ENCODE measurements around the gene RIPOR2. TPM values are rescaled to one million over a fixed set of nuclear protein-coding genes. Genes with fewer than 3 reads are reported as not detected.

Gene RIPOR2
- total and polyA plus RNA-seq, 10 of the 15 experiments (the other 5 are each of a cell fraction or from before 2014, with no cell fraction given) = 22.2 to 48.2 (median 34.7) TPM

DNA sequence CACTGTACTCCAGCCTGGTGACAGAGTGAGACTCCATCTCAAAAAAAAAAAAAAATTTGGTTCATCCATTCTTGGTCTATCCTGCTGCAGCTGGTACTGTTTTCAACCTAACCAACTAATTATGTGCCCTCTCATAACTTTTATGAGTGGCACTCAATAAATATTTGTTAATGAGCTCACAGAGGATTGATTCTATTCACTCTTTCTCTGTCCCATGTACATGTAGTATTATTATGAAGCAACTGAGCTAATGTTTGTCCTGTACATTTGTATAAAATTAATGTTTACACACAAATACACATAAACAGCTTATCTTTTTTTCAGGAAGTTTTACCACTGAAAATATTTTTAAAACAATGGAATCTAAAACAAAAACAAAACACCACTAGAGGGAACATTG lies 10.1 kb downstream of the RIPOR2 start:
- peaks cover 47% of the 10 kb centered on the region for H3K4me1 ChIP-seq (ENCODE audit: control insufficient read depth, insufficient read depth, low read length)
- no peak overlapping the region for H3K4me2 ChIP-seq (ENCODE audit: control insufficient read depth, insufficient read depth)
- H3K9ac ChIP-seq (ENCODE audit: control insufficient read depth, insufficient read depth, low read length) = no peak overlapping the region
- ATAC-seq (no peak), FAIRE-seq (no peak), DNase-seq (ENCODE audit: low read depth, low spot score) (no peak)
- SMC1A ChIA-PET (ENCODE audit: uncharacterized antibody, unreplicated experiment) = interaction anchor here (0.6 to 3.3 kb wide), 14 partner anchors 8 to 472 kb away, joined by 3 to 28 read pairs (median 5); partner anchors contain the start of gene RIPOR2
- peaks cover 43% of the 10 kb centered on the region for H3K79me2 ChIP-seq (ENCODE audit: control insufficient read depth, insufficient read depth, low read length)
- POLR2A ChIA-PET = interaction anchor here (1.2 to 1.8 kb wide), 3 partner anchors 13 to 63 kb away, joined by 3 to 9 read pairs (median 3); no protein-coding TSS in a partner anchor
- H3K9me3 ChIP-seq (replicated peaks; ENCODE audit: control insufficient read depth, insufficient read depth, low read length) = no peaks in the 10 kb centered on the region; the same call in 2 of the 3 replicates
- H3K27me3 ChIP-seq (replicated peaks in 1 of 2; ENCODE audit: control insufficient read depth in 2 of 2, insufficient read depth in 2 of 2, low read length in 1 of 2) = no peaks in the 10 kb centered on the region
- H3K36me3 ChIP-seq (ENCODE audit: control insufficient read depth in 2 of 2, insufficient read depth in 2 of 2, low read length in 1 of 2) = no peaks in the 10 kb centered on the region
- TF ChIP-seq PAX8 (IDR thresholded peaks at IDR 0.05) = no peak
- no peak for TF ChIP-seq ATF3 (IDR thresholded peaks at IDR 0.05; ENCODE audit: borderline replicate concordance, extremely low read depth, low read depth, low read length)
- TF ChIP-seq ZSCAN29 (IDR thresholded peaks at IDR 0.05) = no peak
- no peak for TF ChIP-seq MLLT1 (IDR thresholded peaks at IDR 0.05)
- TF ChIP-seq NBN (IDR thresholded peaks at IDR 0.05) = no peak
- TF ChIP-seq, protein P1, sequence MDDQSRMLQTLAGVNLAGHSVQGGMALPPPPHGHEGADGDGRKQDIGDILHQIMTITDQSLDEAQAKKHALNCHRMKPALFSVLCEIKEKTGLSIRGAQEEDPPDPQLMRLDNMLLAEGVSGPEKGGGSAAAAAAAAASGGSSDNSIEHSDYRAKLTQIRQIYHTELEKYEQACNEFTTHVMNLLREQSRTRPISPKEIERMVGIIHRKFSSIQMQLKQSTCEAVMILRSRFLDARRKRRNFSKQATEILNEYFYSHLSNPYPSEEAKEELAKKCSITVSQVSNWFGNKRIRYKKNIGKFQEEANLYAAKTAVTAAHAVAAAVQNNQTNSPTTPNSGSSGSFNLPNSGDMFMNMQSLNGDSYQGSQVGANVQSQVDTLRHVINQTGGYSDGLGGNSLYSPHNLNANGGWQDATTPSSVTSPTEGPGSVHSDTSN (IDR thresholded peaks at IDR 0.05; ENCODE audit: insufficient replicate concordance, low read depth, low read length) = no peak
- TF ChIP-seq ESRRA (IDR thresholded peaks at IDR 0.05; ENCODE audit: low read length) = no peak
- RAD21 ChIA-PET (ENCODE audit: unreplicated experiment) = interaction anchor here (0.9 to 1.9 kb wide), 6 partner anchors 10 to 101 kb away, joined by 3 to 16 read pairs (median 4); partner anchors contain the start of gene RIPOR2
- CTCF ChIA-PET = interaction anchor here (0.6 to 3.1 kb wide), 12 partner anchors 9 to 92 kb away, joined by 3 to 28 read pairs (median 5); partner anchors contain the start of gene RIPOR2
- H3K27ac ChIP-seq (ENCODE audit: control insufficient read depth, insufficient read depth) = no peak overlapping the region
- BruUV-seq (replicated peaks) = no TSS peak
- no peak overlapping the region for H2AFZ ChIP-seq (ENCODE audit: control insufficient read depth, low read depth, low read length)
- intact Hi-C loops (cut with micrococcal nuclease; ENCODE audit: unreplicated experiment) = no loop called here
- H3K4me3 ChIP-seq = no peak overlapping the region
- H4K20me1 ChIP-seq (ENCODE audit: control insufficient read depth, insufficient read depth) = no peaks in the 10 kb centered on the region
- in situ Hi-C loops (cut with MboI) = no loop called here
